GM12872 (cell line): ENCODE results near the gene MORN1.

Experiments used
- TF ChIP-seq, protein P1 (sequence below): IDR thresholded peaks from 3 replicates; pipeline ENCODE4 v1.5.1; 2011; ENCODE audit warnings: low read depth, mild to moderate bottlenecking, low read length, moderate library complexity; ENCODE audit not compliant: insufficient read depth

The MORN1 gene

DNA sequence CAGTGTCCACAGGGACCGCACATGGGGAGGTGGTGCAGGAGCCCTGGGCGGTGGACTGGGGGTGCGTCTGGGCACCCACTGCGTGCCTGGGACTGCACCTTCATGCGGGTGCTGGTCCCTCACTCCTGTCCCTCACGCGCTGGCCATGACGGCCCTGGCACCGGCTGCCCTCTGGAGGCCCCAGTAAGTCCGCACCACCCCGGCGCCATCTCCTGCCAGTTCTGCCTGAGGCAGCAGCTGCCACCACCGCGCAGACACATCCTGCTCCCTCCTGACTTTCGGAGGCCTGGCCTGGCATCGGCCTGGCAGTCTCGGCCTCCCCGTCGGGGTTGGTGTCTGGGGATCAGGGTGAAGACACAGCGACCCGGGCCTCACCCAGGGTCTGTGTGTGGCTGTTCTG, 64.8 kb downstream of the MORN1 start:
- TF ChIP-seq, protein P1, sequence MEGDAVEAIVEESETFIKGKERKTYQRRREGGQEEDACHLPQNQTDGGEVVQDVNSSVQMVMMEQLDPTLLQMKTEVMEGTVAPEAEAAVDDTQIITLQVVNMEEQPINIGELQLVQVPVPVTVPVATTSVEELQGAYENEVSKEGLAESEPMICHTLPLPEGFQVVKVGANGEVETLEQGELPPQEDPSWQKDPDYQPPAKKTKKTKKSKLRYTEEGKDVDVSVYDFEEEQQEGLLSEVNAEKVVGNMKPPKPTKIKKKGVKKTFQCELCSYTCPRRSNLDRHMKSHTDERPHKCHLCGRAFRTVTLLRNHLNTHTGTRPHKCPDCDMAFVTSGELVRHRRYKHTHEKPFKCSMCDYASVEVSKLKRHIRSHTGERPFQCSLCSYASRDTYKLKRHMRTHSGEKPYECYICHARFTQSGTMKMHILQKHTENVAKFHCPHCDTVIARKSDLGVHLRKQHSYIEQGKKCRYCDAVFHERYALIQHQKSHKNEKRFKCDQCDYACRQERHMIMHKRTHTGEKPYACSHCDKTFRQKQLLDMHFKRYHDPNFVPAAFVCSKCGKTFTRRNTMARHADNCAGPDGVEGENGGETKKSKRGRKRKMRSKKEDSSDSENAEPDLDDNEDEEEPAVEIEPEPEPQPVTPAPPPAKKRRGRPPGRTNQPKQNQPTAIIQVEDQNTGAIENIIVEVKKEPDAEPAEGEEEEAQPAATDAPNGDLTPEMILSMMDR, result no peak

DNA sequence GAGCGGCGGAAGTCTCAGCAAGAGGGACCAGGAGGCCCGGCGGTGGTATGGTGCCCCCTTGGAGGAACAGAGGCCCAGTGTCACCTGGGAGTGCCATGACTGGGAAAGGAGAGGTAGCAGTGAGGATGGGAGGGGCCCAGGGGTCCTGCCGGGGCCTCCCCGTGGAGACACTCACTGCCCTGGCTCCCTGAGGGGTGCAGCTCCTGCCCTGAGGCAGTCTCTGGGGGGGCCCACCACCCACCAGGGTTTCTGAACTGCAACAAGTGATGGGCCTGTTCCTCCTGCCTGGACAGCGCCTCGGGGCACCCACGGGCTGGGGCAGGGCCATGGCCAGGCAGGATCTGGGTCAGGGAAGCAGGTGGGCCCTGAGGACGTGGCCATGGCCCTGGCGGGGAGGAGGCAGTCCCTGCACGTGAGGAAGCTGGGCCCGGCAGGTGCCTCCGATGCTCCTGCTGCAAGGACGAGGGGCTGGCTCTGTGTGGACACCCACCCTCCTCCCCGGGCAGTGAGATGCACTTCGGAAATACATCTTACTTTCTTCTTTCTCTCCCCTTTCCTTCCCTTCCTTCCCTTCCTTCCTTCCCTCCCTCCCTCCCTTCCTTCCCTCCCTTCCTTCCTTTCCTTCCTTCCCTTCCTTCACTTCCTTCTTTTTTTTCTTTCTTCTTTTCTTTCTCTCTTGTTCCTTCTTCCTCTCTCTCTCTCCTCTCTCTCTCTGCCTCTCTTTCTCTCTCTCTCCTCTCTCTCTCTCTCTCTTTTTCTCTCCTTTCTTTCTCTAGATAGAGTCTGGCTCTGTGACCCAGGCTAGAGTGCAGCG, 66.6 kb downstream of the MORN1 start:
- TF ChIP-seq, protein P1, result no peak

DNA sequence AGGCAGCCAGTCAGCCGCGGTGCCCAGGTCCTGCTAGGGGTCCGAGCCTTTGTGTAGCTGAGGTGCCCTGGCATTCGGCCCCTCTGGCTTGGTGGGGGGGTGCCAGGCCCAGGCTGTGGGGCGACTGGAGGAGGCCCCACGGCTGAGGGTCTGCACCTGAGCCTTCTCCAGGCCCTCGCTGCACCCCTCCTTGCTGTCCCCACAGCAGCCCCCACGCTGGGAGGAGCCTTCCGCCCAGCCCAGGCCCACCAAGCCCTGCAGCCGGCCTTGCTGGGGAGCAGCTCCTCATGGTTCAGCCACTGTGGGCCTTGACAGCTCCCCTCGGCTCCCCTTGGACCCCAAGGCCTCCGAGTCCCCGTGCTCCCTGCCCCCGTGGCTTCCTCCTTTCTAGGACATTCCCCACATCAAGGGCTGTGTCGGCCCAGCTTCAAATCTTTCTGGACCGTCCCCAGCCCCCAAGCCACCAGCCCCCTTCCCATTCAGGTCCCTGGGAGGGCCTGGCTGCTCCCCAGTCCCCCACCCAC, 67.8 kb downstream of the MORN1 start:
- TF ChIP-seq, protein P1, result no peak

DNA sequence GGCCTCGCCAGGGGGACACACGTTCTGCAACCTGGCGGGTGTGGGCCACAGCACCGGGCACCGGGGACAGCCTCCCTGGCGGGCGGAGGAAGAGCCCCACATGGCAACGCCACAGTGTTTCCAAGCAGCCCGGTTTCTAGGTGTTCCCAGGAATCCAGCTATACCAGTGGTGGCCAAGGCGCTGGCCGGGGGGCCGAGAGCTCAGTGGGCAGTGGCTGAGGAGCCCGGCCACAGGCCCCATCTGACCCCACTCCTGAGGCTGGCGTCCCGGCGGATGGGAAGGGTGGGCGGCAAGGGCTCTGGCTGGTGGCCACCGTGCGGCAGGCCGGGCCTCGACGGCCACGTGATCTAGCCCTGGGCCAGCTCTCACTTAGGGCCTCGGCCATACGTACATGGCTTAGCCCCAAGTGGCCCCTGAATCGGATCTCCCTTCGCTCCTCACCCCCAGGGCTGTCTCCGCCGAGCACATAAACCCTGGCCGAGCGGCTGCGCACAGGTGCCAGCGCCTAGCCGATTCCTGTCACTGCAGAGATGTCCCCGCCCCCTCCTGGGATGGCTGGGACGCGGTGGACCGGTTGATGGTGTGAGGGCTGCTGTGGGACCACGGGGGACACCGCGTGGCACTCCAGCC, 68.7 kb downstream of the MORN1 start:
- TF ChIP-seq, protein P1, result no peak

DNA sequence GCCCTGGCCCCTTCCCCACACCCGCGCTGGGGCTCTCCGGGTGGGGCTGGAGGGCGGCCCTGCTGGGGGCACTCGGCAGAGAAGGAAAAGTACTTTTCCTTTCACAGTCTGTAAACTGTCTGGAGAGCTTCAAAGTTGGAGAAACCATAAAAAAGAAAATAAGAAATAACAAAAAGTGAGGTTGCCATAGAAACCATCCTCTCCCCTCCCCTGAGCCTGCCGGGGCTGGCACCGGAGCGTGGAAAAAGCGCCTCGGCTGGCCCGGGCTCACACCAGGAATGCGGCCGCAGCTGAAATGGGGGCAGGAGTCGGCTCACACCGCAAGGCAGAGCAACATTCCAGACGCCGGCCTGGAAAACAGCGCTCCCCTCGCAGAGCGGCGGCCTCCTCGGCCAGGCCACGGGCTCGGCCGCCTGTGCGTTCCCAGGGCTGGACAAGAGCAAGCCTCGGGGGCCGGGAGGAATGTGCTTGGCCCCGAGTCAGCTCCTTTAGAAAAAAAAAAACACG, 69.2 kb downstream of the MORN1 start:
- TF ChIP-seq, protein P1, result no peak

DNA sequence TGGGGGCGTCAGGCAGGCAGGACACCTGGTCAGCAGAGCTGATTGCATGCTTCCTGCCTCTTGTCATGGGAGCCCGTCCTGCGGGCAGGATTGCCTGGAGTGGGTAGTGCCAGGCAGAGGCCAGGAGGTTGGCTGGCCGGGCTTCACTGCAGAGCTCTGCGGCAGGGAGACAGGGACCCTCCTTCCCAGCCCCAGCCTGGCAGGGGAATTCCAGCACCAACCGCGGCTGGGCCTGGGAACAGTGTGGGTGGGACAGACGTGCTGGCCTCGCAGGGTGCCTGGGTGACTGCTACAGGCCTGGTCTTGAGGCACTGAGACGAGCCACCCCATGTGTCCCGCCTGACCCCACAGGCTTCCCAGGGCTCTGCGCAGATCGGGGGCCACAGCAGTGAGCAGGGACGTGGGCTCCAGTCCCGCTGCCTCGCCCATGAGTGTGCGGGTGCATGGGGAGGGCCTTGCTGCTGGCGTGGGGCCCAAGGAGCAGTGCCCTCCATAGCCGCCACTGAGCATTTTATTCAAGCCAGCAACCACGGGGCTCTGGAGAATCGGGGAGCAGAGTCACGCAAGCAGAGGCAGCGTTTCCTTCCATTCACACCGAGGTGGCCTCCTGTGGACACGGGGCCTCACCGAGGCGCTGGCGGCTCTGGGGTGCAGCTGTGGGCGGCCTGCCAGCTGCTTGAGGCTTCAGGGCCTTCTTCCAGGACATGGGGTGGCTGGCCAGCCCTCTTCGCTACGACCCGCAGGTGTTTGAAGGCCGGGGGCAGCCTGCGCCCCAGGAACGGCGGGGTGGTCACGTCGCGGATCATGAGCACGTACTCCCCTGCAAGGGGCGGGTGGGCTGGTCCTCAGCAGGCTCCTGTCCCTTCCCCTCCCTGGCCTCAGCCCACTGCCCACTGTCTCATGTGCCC, 70.3 kb downstream of the MORN1 start:
- TF ChIP-seq, protein P1, result no peak
